Upper lobe of right lung (tissue), 1 donor: Measurements from ENCODE around the gene PRKG1. TPM values are rescaled to one million over a fixed set of nuclear protein-coding genes. Genes with fewer than 3 reads are reported as not detected.

Experiments used
- ATAC-seq: fragments of 200-7000 bp; cut with Tn5 transposase; one replicate; pipeline ENCODE4 v1.9.1; 2020; ENCODE audit warnings: mild to moderate bottlenecking, moderate library complexity
- DNase-seq: peaks from one replicate; pipeline ENCODE4 v3.0.0-alpha.2; 2020
- H3K27ac ChIP-seq: fragments of 200-600 bp; one replicate; pipeline ENCODE4 v1.8.0; 2022
- H3K27me3 ChIP-seq: fragments of 200-600 bp; one replicate; pipeline ENCODE4 v1.8.0; 2022; ENCODE audit warnings: mild to moderate bottlenecking
- H3K36me3 ChIP-seq: fragments of 200-600 bp; one replicate; pipeline ENCODE4 v1.8.0; 2022
- H3K4me1 ChIP-seq: fragments of 200-600 bp; one replicate; pipeline ENCODE4 v1.8.0; 2022
- H3K4me3 ChIP-seq: fragments of 200-600 bp; one replicate; pipeline ENCODE4 v1.8.0; 2022; ENCODE audit warnings: mild to moderate bottlenecking
- H3K9me3 ChIP-seq: fragments of 200-600 bp; one replicate; pipeline ENCODE4 v1.8.0; 2022
- CTCF ChIP-seq: fragments of 200-600 bp; IDR thresholded peaks from one replicate; pipeline ENCODE4 v1.8.0; 2022; ENCODE audit warnings: antibody characterized with exemption
- intact Hi-C: fragments of 100-400 bp; cut with DNase I; formaldehyde crosslinking; loops from one replicate; pipeline ENCODE4 v1.11.0; 2022
- total RNA-seq: library from RNA; stranded (reverse); fragmentation: NEBNext Ultra II Directional; extraction: Animal tissue kit (Norgen Biotek cat#: 25700); gene quantifications from one replicate; pipeline ENCODE4 v1.2.1, GENCODE V29; 2021
- donor health status: DM: no; HTN: yes; CAD: no; lungs with severe emphysema.

Gene PRKG1
- total RNA-seq, 1 donor from 2014 or later: 30.0 TPM

- Histone ChIP-seq H3K27me3 (no peaks in the 10 kb centered on the region), H3K27ac (no peak overlapping the region), H3K36me3 (peaks cover 6% of the 10 kb centered on the region), H3K4me1 (peaks cover 31% of the 10 kb centered on the region), H3K9me3 (no peaks in the 10 kb centered on the region), H3K4me3 (no peak overlapping the region)
- DNase-seq: no peak
- intact Hi-C loops: no loop called here
- ATAC-seq: no peak
- no peak for TF ChIP-seq CTCF
Measured at GRCh38 chr10:51694086-51694768, 619.9 kb downstream of the PRKG1 start.

GRCh38 chr10:51696251-51696650 is 622.0 kb downstream of the PRKG1 start:
- no peak overlapping the region for H3K4me3 ChIP-seq
- no peaks in the 10 kb centered on the region for H3K9me3 ChIP-seq
- TF ChIP-seq CTCF: no peak
- intact Hi-C loops: no loop called here
- no peaks in the 10 kb centered on the region for H3K27me3 ChIP-seq
- H3K36me3 ChIP-seq: peaks cover 6% of the 10 kb centered on the region
- no peak overlapping the region for H3K27ac ChIP-seq
- ATAC-seq (no peak), DNase-seq (no peak)
- peaks cover 38% of the 10 kb centered on the region for H3K4me1 ChIP-seq

- peak overlapping the region; percentile 99 for H3K27ac ChIP-seq
- intact Hi-C loops: no loop called here
- H3K4me3 ChIP-seq: peak overlapping the region; percentile 88
- peaks cover 6% of the 10 kb centered on the region for H3K36me3 ChIP-seq
- H3K9me3 ChIP-seq: no peaks in the 10 kb centered on the region
- DNase-seq (no peak), ATAC-seq (no peak)
- no peaks in the 10 kb centered on the region for H3K27me3 ChIP-seq
- H3K4me1 ChIP-seq: peaks cover 38% of the 10 kb centered on the region
- no peak for TF ChIP-seq CTCF
Measured at GRCh38 chr10:51698473-51699063, 624.3 kb downstream of the PRKG1 start.

- peaks cover 38% of the 10 kb centered on the region for H3K4me1 ChIP-seq
- H3K27ac ChIP-seq: peak overlapping the region; percentile 99
- no peaks in the 10 kb centered on the region for H3K9me3 ChIP-seq
- H3K4me3 ChIP-seq: peak overlapping the region; percentile 88
- TF ChIP-seq CTCF: no peak
- ATAC-seq: peak; percentile 40
- DNase-seq: peak; percentile 60
- H3K36me3 ChIP-seq: peaks cover 6% of the 10 kb centered on the region
- intact Hi-C loops: no loop called here
- no peaks in the 10 kb centered on the region for H3K27me3 ChIP-seq
Measured at GRCh38 chr10:51699145-51699474, 624.8 kb downstream of the PRKG1 start.

- H3K27me3 ChIP-seq: no peaks in the 10 kb centered on the region
- H3K4me3 ChIP-seq: peak within 1 kb of the TSS; percentile 88
- no peaks in the 10 kb centered on the region for H3K9me3 ChIP-seq
- TF ChIP-seq CTCF: no peak
- peaks cover 6% of the 10 kb centered on the region for H3K36me3 ChIP-seq
- DNase-seq (peak; percentile 91), ATAC-seq (peak; percentile 97)
- H3K27ac ChIP-seq: peak within 1 kb of the TSS; percentile 99
- peaks cover 38% of the 10 kb centered on the region for H3K4me1 ChIP-seq
- intact Hi-C loops: no loop called here
Measured at GRCh38 chr10:51699475-51700227, 625.4 kb downstream of the PRKG1 start, which contains the start of gene CSTF2T. CSTF2T (minus strand) TSS chr10:51699595; CDS start chr10:51699549, 46 bp downstream.
